ENCODE data around the gene JAK2. TPM values are rescaled to one million over a fixed set of nuclear protein-coding genes. Genes with fewer than 3 reads are reported as not detected.
A peak's percentile ranks its signal among the peaks of the same experiment; 100 is the strongest.

Gene JAK2
- total RNA-seq, 4 donors from 2014 or later, result 19.6 to 50.4 (median 30.1) TPM

DNA sequence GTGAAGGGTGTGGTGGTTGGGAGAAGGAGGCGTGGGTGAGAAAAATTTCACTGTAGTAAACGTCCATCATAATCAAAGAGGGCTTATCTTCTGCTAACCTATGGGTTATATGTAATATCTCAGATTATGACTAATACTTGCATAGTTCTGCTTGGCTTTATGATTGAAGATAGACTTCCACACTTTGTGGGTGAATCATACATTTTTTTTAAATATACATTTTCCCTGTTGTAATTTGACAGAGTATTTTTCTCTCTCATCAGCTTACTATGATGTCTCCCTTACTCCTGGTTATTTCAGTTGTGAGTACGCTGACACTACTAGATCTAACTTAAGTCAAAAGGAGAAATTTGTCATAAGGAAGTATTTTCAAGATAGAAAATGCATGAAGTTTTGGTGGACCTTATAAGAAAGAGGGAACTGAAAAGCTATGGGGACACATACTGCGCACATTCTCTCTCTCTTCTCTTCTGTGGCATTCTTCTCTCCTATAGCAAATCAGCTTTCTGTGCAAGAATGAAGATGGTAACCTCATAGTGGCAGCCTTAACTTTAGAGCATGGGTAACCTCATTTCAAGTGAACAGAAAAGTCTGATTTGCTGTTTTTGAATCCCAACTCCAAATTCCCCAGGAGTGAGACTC lies 4.9 kb upstream of the JAK2 start:
- no peak for DNase-seq (ENCODE audit: low spot score)
- ATAC-seq (ENCODE audit: low FRiP score), result no peak
- TF ChIP-seq, protein P1, sequence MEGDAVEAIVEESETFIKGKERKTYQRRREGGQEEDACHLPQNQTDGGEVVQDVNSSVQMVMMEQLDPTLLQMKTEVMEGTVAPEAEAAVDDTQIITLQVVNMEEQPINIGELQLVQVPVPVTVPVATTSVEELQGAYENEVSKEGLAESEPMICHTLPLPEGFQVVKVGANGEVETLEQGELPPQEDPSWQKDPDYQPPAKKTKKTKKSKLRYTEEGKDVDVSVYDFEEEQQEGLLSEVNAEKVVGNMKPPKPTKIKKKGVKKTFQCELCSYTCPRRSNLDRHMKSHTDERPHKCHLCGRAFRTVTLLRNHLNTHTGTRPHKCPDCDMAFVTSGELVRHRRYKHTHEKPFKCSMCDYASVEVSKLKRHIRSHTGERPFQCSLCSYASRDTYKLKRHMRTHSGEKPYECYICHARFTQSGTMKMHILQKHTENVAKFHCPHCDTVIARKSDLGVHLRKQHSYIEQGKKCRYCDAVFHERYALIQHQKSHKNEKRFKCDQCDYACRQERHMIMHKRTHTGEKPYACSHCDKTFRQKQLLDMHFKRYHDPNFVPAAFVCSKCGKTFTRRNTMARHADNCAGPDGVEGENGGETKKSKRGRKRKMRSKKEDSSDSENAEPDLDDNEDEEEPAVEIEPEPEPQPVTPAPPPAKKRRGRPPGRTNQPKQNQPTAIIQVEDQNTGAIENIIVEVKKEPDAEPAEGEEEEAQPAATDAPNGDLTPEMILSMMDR (IDR thresholded peaks at IDR 0.05), result no peak

DNA sequence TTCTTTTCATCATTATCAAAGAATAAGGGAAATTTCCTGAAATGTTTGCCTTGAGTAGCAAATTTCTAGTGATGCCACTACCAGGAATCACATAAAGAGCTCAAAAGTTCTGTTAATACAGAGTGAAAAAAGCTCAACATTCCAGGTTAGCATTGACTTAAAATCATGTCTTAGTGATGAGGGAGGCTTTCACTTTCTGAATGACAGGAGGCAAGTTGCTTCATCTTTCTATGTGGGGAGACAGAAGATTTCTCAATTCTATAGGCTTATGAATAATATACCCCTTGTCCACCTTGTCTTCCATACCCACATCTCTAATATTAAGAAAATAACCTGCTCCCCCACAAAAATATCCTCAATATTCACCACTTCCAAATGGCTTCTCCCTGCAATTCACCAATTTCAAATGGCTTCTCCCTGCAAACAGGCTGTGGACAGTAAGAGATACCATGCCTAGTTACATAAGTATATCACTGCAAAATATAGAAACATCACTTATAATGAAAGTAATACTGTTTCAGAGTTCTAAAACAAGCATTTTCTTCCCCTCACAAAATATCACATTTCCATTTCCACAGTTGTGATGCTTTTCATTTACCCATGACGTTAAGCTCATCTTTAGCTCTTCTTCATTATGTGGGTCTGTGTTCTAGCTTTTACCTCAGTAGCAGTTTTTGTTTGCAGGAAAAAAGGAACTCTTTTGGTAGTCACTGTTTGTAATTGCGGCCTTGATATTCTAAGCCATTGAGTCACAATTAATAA lies 2.2 kb upstream of the JAK2 start:
- TF ChIP-seq, protein P1 (IDR thresholded peaks at IDR 0.05), result no peak
- no peak for DNase-seq (ENCODE audit: low spot score)
- ATAC-seq (ENCODE audit: low FRiP score), result no peak

DNA sequence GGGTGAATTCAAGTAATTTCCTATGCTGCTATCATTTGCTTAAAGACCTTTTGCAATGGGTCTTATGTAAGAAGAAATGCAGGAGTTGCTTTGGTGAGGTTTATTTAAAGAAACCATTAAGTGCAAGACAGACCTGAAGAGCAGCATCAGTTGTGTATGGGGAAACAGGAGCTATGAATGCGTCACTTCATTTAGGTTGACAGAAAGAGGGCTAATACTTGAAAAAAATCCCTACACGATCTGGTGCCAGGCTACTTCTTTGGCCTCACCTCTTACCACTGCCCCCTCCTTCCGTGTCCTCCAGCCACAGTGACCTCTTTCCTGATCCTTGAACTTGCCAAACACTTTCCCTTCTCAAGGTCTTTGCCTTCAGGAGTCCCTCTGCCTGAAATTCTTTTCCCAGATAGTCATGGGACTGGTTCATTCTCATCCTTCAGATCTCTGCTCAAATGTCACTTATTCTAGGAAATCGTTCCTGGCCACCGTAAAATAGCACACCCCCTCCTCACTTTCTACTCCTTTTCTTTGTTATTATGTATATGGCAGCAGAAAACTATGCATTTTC lies 1.4 kb upstream of the JAK2 start:
- TF ChIP-seq, protein P1 (IDR thresholded peaks at IDR 0.05), result no peak
- DNase-seq (ENCODE audit: low spot score) (no peak), ATAC-seq (ENCODE audit: low FRiP score) (no peak)

DNA sequence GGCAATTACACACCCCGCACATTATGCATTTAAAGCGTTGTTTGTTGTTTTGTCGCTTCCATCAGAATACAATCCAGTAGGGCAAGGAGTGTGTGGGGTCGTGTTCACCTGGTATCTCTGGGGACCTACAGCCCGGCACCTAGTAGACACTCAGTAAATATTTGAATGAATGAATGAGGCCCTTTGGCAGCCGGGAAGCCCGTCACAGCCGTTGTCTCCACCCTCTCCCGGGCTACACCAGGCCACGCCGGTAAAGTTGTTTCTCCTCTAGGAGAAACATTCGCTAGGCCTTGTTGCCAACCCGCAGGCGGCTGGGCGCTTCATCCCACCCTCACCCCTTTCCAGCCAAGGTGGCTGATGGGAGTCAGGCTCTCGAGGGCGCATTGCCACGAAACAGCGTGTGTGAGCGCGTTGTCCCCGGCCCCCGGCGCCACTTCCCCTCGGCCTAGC lies 876 bp upstream of the JAK2 start:
- TF ChIP-seq, protein P1 (IDR thresholded peaks at IDR 0.05), result no peak
- ATAC-seq (ENCODE audit: low FRiP score), result peak; percentile 17
- no peak for DNase-seq (ENCODE audit: low spot score)

DNA sequence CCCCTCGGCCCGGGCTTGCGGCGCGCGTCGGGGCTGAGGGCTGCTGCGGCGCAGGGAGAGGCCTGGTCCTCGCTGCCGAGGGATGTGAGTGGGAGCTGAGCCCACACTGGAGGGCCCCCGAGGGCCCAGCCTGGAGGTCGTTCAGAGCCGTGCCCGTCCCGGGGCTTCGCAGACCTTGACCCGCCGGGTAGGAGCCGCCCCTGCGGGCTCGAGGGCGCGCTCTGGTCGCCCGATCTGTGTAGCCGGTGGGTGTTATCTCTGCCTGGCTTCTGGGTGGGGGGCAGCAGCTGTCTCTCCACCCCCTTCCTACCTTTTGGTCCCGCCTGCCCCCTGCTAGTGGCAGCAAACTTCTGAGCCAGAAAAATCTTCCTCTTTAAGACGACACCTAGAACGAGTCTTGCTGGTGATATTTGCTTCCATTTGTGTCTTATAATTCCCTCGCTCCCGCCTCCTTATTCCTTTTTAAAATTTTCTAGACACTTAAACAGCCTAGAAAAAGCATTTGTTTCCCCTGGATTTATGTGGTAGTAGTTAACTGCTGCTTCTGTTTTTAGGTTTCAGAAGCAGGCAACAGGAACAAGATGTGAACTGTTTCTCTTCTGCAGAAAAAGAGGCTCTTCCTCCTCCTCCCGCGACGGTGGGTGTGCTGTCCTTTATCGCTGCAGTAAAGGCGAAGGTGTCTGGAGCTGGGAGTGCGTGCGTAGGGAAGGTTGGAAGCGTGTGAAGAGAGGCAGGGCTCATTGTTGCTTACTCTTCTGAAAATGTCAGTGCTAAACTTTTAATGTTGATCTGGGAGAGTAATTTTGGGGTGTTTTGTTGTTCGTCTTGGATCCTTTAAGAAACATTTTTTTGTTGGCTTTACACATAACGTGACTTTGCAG lies 554 bp downstream of the JAK2 start:
- no peak for ATAC-seq (ENCODE audit: low FRiP score)
- TF ChIP-seq, protein P1 (IDR thresholded peaks at IDR 0.05), result no peak
- DNase-seq (ENCODE audit: low spot score), result no peak

DNA sequence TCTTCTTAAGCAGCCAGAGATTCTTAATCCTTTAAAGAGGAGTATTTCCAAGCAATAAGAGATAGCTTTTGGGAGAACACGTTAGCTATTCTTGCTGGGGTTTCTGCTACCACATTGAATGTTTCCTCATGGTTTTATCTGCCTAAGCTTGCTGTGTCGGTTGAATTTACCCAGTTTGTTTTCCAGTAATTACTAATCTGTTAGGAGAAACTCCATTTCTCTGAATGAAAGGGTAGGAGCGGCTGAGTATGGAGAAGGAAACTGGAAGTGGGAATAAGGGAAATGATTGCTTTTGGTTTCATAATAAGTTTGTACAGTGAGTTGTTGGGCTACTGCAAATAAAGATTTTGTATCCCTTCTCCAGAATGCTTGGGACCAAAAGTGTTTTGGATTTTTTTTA lies 1.2 kb downstream of the JAK2 start:
- ATAC-seq (ENCODE audit: low FRiP score) (no peak), DNase-seq (ENCODE audit: low spot score) (no peak)
- TF ChIP-seq, protein P1 (IDR thresholded peaks at IDR 0.05), result no peak
